Progenitor cell of endocrine pancreas (in vitro differentiated cells): Measurements from ENCODE around the gene MYH15. TPM values are rescaled to one million over a fixed set of nuclear protein-coding genes. Genes with fewer than 3 reads are reported as not detected.

Experiments used
- DNase-seq: peaks from one replicate; pipeline ENCODE4 v3.0.0; 2021; ENCODE audit warnings: low spot score; ENCODE audit not compliant: unreplicated experiment
- H3K27ac Mint-ChIP-seq: 2 replicates; pipeline ENCODE4 v1.8.0; 2021; ENCODE audit warnings: mild to moderate bottlenecking, moderate library complexity, mixed read lengths
- H3K27me3 Mint-ChIP-seq: 2 replicates; pipeline ENCODE4 v1.8.0; 2021; ENCODE audit warnings: mixed read lengths
- H3K36me3 Mint-ChIP-seq: 2 replicates; pipeline ENCODE4 v1.8.0; 2022; ENCODE audit warnings: mixed read lengths; ENCODE audit not compliant: insufficient read depth
- H3K4me1 Mint-ChIP-seq: 2 replicates; pipeline ENCODE4 v1.8.0; 2021; ENCODE audit warnings: low read depth, mixed read lengths
- H3K4me3 Mint-ChIP-seq: 2 replicates; pipeline ENCODE4 v1.8.0; 2021; ENCODE audit warnings: low read depth, mild to moderate bottlenecking, moderate library complexity, mixed read lengths
- H3K9me3 Mint-ChIP-seq: 2 replicates; pipeline ENCODE4 v1.8.0; 2021; ENCODE audit warnings: low read depth, mixed read lengths
- total RNA-seq: library from RNA; stranded (reverse); gene quantifications from 2 replicates; pipeline ENCODE4 v1.2.1, GENCODE V29; 2021
- TF ChIP-seq, protein P1 (sequence below): fragments of 200-600 bp; sonication (generic); IDR thresholded peaks from one replicate; pipeline ENCODE4 v1.5.0; 2021; ENCODE audit warnings: antibody characterized with exemption, mild to moderate bottlenecking; ENCODE audit not compliant: unreplicated experiment

Gene MYH15
- total RNA-seq, 1 donor from 2014 or later, result 0.96 TPM

DNA sequence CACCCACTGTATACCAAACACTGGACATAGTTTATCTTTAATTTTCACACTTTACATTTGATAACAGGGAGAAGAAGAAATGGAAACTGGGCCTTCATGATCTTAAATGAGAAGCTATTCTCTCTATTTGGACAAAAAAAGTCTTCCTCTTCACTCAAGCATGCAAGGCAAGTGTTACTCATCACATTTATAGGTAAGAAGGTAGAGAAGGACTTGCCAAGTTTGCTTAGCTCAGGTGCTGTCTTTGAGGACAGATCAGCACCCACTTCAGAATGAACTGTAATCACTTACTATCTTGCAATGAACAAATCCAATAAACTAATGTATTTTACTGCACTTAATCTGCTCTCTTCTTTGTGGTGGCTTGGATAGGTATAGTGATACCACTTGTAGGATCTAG, 1.1 kb upstream of the MYH15 start:
- Mint-ChIP-seq H3K9me3 (no peaks in the 10 kb centered on the region), H3K27ac (no peak overlapping the region), H3K36me3 (no peaks in the 10 kb centered on the region), H3K27me3 (no peaks in the 10 kb centered on the region), H3K4me3 (no peak overlapping the region), H3K4me1 (peaks cover 3% of the 10 kb centered on the region)
- TF ChIP-seq, protein P1, sequence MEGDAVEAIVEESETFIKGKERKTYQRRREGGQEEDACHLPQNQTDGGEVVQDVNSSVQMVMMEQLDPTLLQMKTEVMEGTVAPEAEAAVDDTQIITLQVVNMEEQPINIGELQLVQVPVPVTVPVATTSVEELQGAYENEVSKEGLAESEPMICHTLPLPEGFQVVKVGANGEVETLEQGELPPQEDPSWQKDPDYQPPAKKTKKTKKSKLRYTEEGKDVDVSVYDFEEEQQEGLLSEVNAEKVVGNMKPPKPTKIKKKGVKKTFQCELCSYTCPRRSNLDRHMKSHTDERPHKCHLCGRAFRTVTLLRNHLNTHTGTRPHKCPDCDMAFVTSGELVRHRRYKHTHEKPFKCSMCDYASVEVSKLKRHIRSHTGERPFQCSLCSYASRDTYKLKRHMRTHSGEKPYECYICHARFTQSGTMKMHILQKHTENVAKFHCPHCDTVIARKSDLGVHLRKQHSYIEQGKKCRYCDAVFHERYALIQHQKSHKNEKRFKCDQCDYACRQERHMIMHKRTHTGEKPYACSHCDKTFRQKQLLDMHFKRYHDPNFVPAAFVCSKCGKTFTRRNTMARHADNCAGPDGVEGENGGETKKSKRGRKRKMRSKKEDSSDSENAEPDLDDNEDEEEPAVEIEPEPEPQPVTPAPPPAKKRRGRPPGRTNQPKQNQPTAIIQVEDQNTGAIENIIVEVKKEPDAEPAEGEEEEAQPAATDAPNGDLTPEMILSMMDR, result no peak
- no peak for DNase-seq

DNA sequence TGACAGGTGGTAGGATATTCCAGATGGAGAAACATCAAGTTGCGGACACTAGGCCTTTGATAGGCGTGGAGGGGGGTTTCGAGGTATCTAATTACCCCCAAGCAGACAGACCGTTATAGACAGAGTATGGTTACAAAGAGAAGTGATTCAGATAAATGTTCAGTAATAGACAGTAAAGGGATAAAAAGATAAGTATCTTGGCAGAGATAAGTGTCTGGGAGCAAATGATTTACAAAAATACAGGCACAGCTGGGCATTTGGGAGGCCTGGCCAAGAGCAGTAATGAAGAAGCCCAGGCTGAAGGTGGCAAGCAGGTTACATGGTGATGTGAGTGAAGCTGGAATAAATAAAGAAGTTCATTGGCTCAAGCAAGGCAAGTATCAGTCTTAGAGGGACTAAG, 659 bp upstream of the MYH15 start:
- no peak overlapping the region for H3K27ac Mint-ChIP-seq
- TF ChIP-seq, protein P1, result no peak
- H3K36me3 Mint-ChIP-seq, result no peaks in the 10 kb centered on the region
- H3K27me3 Mint-ChIP-seq, result no peaks in the 10 kb centered on the region
- no peaks in the 10 kb centered on the region for H3K9me3 Mint-ChIP-seq
- H3K4me1 Mint-ChIP-seq, result peaks cover 3% of the 10 kb centered on the region
- DNase-seq, result no peak
- H3K4me3 Mint-ChIP-seq, result no peak overlapping the region

DNA sequence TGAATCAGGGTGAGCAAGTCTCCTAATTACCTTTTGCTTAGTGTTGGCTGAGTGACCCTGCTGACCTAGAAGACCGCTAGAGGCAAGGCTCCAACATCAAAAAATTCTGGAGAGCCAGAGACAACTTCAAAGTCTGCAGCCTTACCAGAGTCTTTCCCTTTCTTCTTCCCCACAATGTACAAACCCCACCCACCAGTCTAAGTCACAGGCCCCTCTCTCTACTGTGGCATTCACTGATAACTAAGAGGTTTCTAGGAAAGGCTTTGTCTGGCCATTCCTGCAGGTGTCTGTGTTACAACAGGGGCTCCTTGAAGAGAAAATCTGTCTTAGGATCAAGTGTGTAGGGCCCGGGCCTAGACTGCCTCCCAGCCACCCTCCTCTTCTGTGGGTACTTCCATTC, 525 bp downstream of the MYH15 start:
- peaks cover 3% of the 10 kb centered on the region for H3K4me1 Mint-ChIP-seq
- H3K27me3 Mint-ChIP-seq, result no peaks in the 10 kb centered on the region
- no peak overlapping the region for H3K4me3 Mint-ChIP-seq
- H3K27ac Mint-ChIP-seq, result no peak overlapping the region
- TF ChIP-seq, protein P1, result no peak
- DNase-seq, result no peak
- H3K9me3 Mint-ChIP-seq, result no peaks in the 10 kb centered on the region
- no peaks in the 10 kb centered on the region for H3K36me3 Mint-ChIP-seq

DNA sequence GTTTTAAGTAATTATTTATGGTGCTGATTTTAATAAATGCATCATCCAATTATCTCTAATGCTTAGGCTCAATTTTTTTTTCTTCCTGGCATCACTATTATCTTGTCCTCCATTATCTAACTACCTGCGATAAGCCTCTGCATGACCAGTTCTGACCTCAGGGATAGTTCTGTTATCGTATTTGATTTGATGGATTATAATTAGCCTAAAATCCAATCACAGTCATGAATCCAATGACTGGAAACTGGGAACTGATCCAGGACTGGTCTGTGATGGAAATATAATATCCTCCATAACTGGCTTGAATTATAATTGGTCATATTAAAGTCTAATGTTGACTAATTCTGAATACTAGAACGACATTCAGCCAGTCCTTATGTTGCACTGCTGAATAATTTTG, 1.1 kb downstream of the MYH15 start:
- Mint-ChIP-seq H3K4me3 (no peak overlapping the region), H3K4me1 (peaks cover 3% of the 10 kb centered on the region), H3K27ac (no peak overlapping the region), H3K36me3 (no peaks in the 10 kb centered on the region), H3K27me3 (no peaks in the 10 kb centered on the region), H3K9me3 (no peaks in the 10 kb centered on the region)
- no peak for DNase-seq
- TF ChIP-seq, protein P1, result no peak

DNA sequence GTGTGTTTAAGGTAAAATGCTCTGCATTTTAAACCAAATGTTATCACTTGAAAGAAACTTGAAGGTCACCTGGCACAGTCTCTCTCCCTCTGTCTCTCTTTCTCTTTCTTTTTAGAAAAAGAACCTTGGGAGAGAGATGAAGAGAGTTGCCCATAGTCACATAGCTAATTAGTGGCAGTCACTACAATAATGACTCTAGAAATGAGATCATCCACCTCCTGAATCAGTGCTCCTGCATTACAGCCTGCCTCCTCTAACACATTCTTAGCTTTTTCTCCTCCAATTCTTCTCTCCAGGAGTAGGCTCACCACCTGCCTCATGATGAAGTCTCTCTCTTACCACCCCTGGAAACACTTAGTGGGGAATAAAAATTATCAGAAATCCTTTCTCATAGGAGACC, 2.5 kb downstream of the MYH15 start:
- Mint-ChIP-seq H3K4me3 (no peak overlapping the region), H3K27ac (no peak overlapping the region), H3K9me3 (no peaks in the 10 kb centered on the region), H3K4me1 (peaks cover 3% of the 10 kb centered on the region), H3K36me3 (no peaks in the 10 kb centered on the region), H3K27me3 (no peaks in the 10 kb centered on the region)
- DNase-seq, result no peak
- TF ChIP-seq, protein P1, result no peak
